Activated CD4-positive, alpha-beta T cell treated with anti-CD3 and anti-CD28 coated beads, Interleukin-2, Interleukin-4, amounts not matched to agents 100 ng/mL and 50 ng/mL, durations not matched to agents 16 hours and 8 hours (primary cell): ENCODE data around the gene EXOSC3.
"Not testable (repeated sequence)": the region's sequence is repeated elsewhere in the genome, so short reads cannot be mapped to it uniquely, and the experiment has no call there.

Experiments used
- DNase-seq: peaks from one replicate; pipeline ENCODE4 v3.0.0-alpha.2; 2020; ENCODE audit warnings: low spot score

EXOSC3 gene

GRCh38 chr9:37784616-37785483 lies at the start of gene EXOSC3:
EXOSC3 (minus strand) TSS chr9:37785064; CDS start chr9:37785044, 20 bp downstream.
- peak; percentile 91 for DNase-seq

GRCh38 chr9:37827483-37828165 lies 42.8 kb upstream of the EXOSC3 start:
- DNase-seq: no peak

- DNase-seq: not testable (repeated sequence)
Observed at GRCh38 chr9:37825174-37825573, 40.3 kb upstream of the EXOSC3 start.

GRCh38 chr9:37820142-37820541 lies 35.3 kb upstream of the EXOSC3 start:
- DNase-seq: no peak

GRCh38 chr9:37818849-37819248 lies 34.0 kb upstream of the EXOSC3 start:
- DNase-seq: no peak

- DNase-seq: no peak
Observed at GRCh38 chr9:37812773-37813379, 28.0 kb upstream of the EXOSC3 start.

- no peak for DNase-seq
Observed at GRCh38 chr9:37811906-37812476, 27.1 kb upstream of the EXOSC3 start.

- DNase-seq: not testable (repeated sequence)
Observed at GRCh38 chr9:37809676-37810075, 24.8 kb upstream of the EXOSC3 start.

- DNase-seq: no peak
Observed at GRCh38 chr9:37806271-37806670, 21.4 kb upstream of the EXOSC3 start.

GRCh38 chr9:37801959-37802711 lies 17.3 kb upstream of the EXOSC3 start:
- no peak for DNase-seq

- no peak for DNase-seq
Observed at GRCh38 chr9:37801287-37801850, 16.5 kb upstream of the EXOSC3 start.

- peak; percentile 90 for DNase-seq
Observed at GRCh38 chr9:37800631-37801286, 15.9 kb upstream of the EXOSC3 start, which contains the start of gene DCAF10. DCAF10 (plus strand) TSS chr9:37800797; CDS start chr9:37800867, 70 bp downstream.

GRCh38 chr9:37798677-37799076 lies 13.8 kb upstream of the EXOSC3 start:
- DNase-seq: no peak

- DNase-seq: no peak
Observed at GRCh38 chr9:37796232-37796631, 11.4 kb upstream of the EXOSC3 start.

- DNase-seq: no peak
Observed at GRCh38 chr9:37792122-37792521, 7.3 kb upstream of the EXOSC3 start.

GRCh38 chr9:37790096-37790495 lies 5.2 kb upstream of the EXOSC3 start:
- no peak for DNase-seq

- DNase-seq: no peak
Observed at GRCh38 chr9:37788332-37788731, 3.5 kb upstream of the EXOSC3 start.

GRCh38 chr9:37787059-37787458 lies 2.2 kb upstream of the EXOSC3 start:
- DNase-seq: no peak

- no peak for DNase-seq
Observed at GRCh38 chr9:37784291-37784615, 611 bp downstream of the EXOSC3 start.

- no peak for DNase-seq
Observed at GRCh38 chr9:37778534-37778933, 6.3 kb downstream of the EXOSC3 start.

- DNase-seq: no peak
Observed at GRCh38 chr9:37776328-37776727, 8.5 kb downstream of the EXOSC3 start.
